ENCODE results near the gene SPATS2L. TPM values are rescaled to one million over a fixed set of nuclear protein-coding genes. Genes with fewer than 3 reads are reported as not detected.

SPATS2L gene
- total RNA-seq, 1 experiment from 2014 or later = 47.3 TPM

- no peak overlapping the region for H2AFZ ChIP-seq (ENCODE audit: low read length)
- no peak overlapping the region for H2BK12ac ChIP-seq (ENCODE audit: insufficient read length, low read depth, low read length)
- H2BK120ac ChIP-seq (ENCODE audit: low read depth, low read length, poor library complexity, severe bottlenecking) = no peak overlapping the region
- no peak overlapping the region for H3K4me2 ChIP-seq (ENCODE audit: insufficient read depth, insufficient read length, low read length)
- H4K8ac ChIP-seq (replicated peaks; ENCODE audit: insufficient read length, low read depth, low read length) = no peak overlapping the region
- H2BK15ac ChIP-seq (ENCODE audit: low read depth, low read length) = no peak overlapping the region
- H3K9me3 Mint-ChIP-seq = no peaks in the 10 kb centered on the region
- H3K23me2 ChIP-seq (ENCODE audit: insufficient read length, low read depth, low read length, poor library complexity, severe bottlenecking) = no peaks in the 10 kb centered on the region
- H3K4me1 ChIP-seq (ENCODE audit: insufficient read depth, low read length) = no peaks in the 10 kb centered on the region
- DNase-seq = no peak
- H3K4me1 Mint-ChIP-seq = peaks cover 0 to 2% of the 10 kb centered on the region in 2 experiments; a peak in 1 of 4 replicates
- no peaks in the 10 kb centered on the region for H3K27me3 Mint-ChIP-seq (ENCODE audit: low read depth)
- no peak overlapping the region for H2AK5ac ChIP-seq (ENCODE audit: insufficient read length, low read length)
- no peaks in the 10 kb centered on the region for H3K79me1 ChIP-seq (ENCODE audit: insufficient read depth, low read depth, low read length, poor library complexity, severe bottlenecking)
- no peak overlapping the region for H4K91ac ChIP-seq (ENCODE audit: insufficient read length, low read depth, low read length)
- no CpG with 5 or more reads among the region's 3 CpGs for WGBS (ENCODE audit: extremely low coverage, insufficient read length, low lambda C conversion rate)
- no peak overlapping the region for H3K14ac ChIP-seq (ENCODE audit: insufficient read depth, low read length)
- no peak overlapping the region for H3K27ac ChIP-seq (ENCODE audit: insufficient read length, low read depth, low read length)
- H4K20me1 ChIP-seq (ENCODE audit: control insufficient read depth, insufficient read depth, insufficient read length) = no peaks in the 10 kb centered on the region
- H4K5ac ChIP-seq (ENCODE audit: insufficient read length, low read depth, low read length) = no peak overlapping the region
- H3K18ac ChIP-seq (ENCODE audit: insufficient read length, low read depth, low read length) = no peak overlapping the region
- H3K9ac ChIP-seq (ENCODE audit: extremely low read depth, insufficient read length, low read length) = no peak overlapping the region
- H3K79me2 ChIP-seq (ENCODE audit: insufficient read depth, low read length) = no peaks in the 10 kb centered on the region
- no peak overlapping the region for H3K4me3 Mint-ChIP-seq
- H3T11ph ChIP-seq (ENCODE audit: low read length) = no peak overlapping the region
- H3K9me3 ChIP-seq (ENCODE audit: control insufficient read depth, low read depth, low read length) = no peaks in the 10 kb centered on the region
- H2BK20ac ChIP-seq (ENCODE audit: low read depth, low read length, poor library complexity, severe bottlenecking) = no peak overlapping the region
- H3K4ac ChIP-seq (ENCODE audit: low read depth, low read length) = no peak overlapping the region
- no peaks in the 10 kb centered on the region for H3K36me3 Mint-ChIP-seq (ENCODE audit: insufficient read depth in 1 of 3, low read depth in 3 of 3)
- no peak overlapping the region; a peak in 1 of 7 replicates for H3K27ac Mint-ChIP-seq
- no peak overlapping the region for H3K56ac ChIP-seq (ENCODE audit: insufficient read length, low read depth, low read length)
- no peak overlapping the region for H2BK5ac ChIP-seq (ENCODE audit: insufficient read length, low read length)
- no peaks in the 10 kb centered on the region for H3K27me3 ChIP-seq (ENCODE audit: insufficient read depth, low read length)
- TF ChIP-seq CTCF (conservative IDR thresholded peaks at IDR 0.05) = no peak
- no peak overlapping the region for H3K23ac ChIP-seq (ENCODE audit: insufficient read length, low read depth, low read length)
Measured at GRCh38 chr2:200298816-200299215, 7.7 kb upstream of the SPATS2L start.
